GM12891 (cell line): ENCODE results near the gene CYYR1.

Experiments
- PAX5 ChIP-seq: IDR thresholded peaks from 2 replicates; pipeline ENCODE4 v1.6.1; 2011; ENCODE audit warnings: low read length, moderate library complexity, mild to moderate bottlenecking; ENCODE audit not compliant: insufficient read depth, severe bottlenecking
- POLR2A ChIP-seq: IDR thresholded peaks from 2 replicates; pipeline ENCODE4 v1.6.1; 2011; ENCODE audit warnings: low read depth, low read length, control low read depth
- POLR2AphosphoS5 ChIP-seq: IDR thresholded peaks from 2 replicates; pipeline ENCODE4 v1.6.1; 2011; ENCODE audit warnings: low read depth, low read length, control low read depth
- POU2F2 ChIP-seq: IDR thresholded peaks from 2 replicates; pipeline ENCODE4 v1.6.1; 2011; ENCODE audit warnings: low read depth, mild to moderate bottlenecking, control low read depth, low read length, moderate library complexity
- SPI1 ChIP-seq: IDR thresholded peaks from 2 replicates; pipeline ENCODE4 v1.6.1; 2011; ENCODE audit warnings: low read depth, low read length, control low read depth
- TAF1 ChIP-seq: IDR thresholded peaks from 2 replicates; pipeline ENCODE4 v1.6.1; 2011; ENCODE audit warnings: low read depth, low read length, control low read depth

GRCh38 chr21:26617176-26617575 lies 44.1 kb upstream of the CYYR1 start:
- TF ChIP-seq POLR2A = no peak
- no peak for TF ChIP-seq PAX5
- TF ChIP-seq POLR2AphosphoS5 = no peak
- TF ChIP-seq SPI1 = no peak
- no peak for TF ChIP-seq TAF1
- TF ChIP-seq POU2F2 = no peak
